HEK293 (cell line): ENCODE results near the gene CMTM1.

Experiments used
- CTCF ChIA-PET: fragments of 350-600 bp; formaldehyde crosslinking; extraction: SDS; loops from one replicate; lab custom pipeline; 2021; ENCODE audit warnings: antibody characterized with exemption; lab: Yijun Ruan, JAX
- POLR2A ChIA-PET: fragments of 300-600 bp; formaldehyde crosslinking; extraction: SDS; loops from one replicate; lab custom pipeline; 2020; ENCODE audit warnings: antibody characterized with exemption, inconsistent platforms; lab: Yijun Ruan, JAX
- H3K27ac ChIP-seq: fragments of 200-500 bp; sonication (Bioruptor generic); 2 replicates; pipeline ENCODE4 v1.5.1; 2014; ENCODE audit warnings: low read depth, low read length, control low read depth, inconsistent platforms; ENCODE audit errors: extremely low read depth
- H3K36me3 ChIP-seq, 2 experiments: fragments of 200-500 bp in 1 of 2; sonication (Bioruptor generic) in 1 of 2; 1 replicate in 1 of 2; 2 replicates in 1 of 2; pipeline ENCODE4 v1.5.1; 2014 to 2017; ENCODE audit warnings: inconsistent platforms in 2 of 2, low read length in 2 of 2; ENCODE audit not compliant: control insufficient read depth in 2 of 2, insufficient read depth in 1 of 2
- H3K4me1 ChIP-seq: fragments of 200-500 bp; sonication (Bioruptor generic); 2 replicates; pipeline ENCODE4 v1.5.1; 2014; ENCODE audit warnings: mild to moderate bottlenecking, low read length, inconsistent platforms; ENCODE audit not compliant: control insufficient read depth, insufficient read depth
- H3K4me3 ChIP-seq: 2 replicates; pipeline ENCODE4 v1.5.1; 2011; ENCODE audit warnings: low read depth, mild to moderate bottlenecking, control low read depth, low read length, moderate library complexity
- H3K9me3 ChIP-seq: fragments of 200-500 bp; sonication (Bioruptor generic); 2 replicates; pipeline ENCODE4 v1.5.1; 2014; ENCODE audit warnings: low read depth, low read length, inconsistent platforms; ENCODE audit not compliant: control insufficient read depth, insufficient read depth
- CTCF ChIP-seq: fragments of 450-650 bp; formaldehyde crosslinking; IDR thresholded peaks from 2 replicates; pipeline ENCODE4 v1.5.1; 2016; ENCODE audit warnings: missing biosample characterization, missing genetic modification characterization
- GLIS1 ChIP-seq: fragments of 450-650 bp; formaldehyde crosslinking; IDR thresholded peaks from 2 replicates; pipeline ENCODE4 v1.5.1; 2016; ENCODE audit warnings: missing biosample characterization, missing genetic modification characterization
- GLIS2 ChIP-seq: fragments of 450-650 bp; formaldehyde crosslinking; IDR thresholded peaks from 2 replicates; pipeline ENCODE4 v1.5.1; 2016; ENCODE audit warnings: missing biosample characterization, missing genetic modification characterization
- HOXC10 ChIP-seq: sonication (generic); formaldehyde crosslinking; IDR thresholded peaks from 2 replicates; pipeline ENCODE4 v1.8.1; 2023; ENCODE audit warnings: mild to moderate bottlenecking, missing genetic modification reagents
- KLF1 ChIP-seq: fragments of 450-650 bp; formaldehyde crosslinking; IDR thresholded peaks from 2 replicates; pipeline ENCODE4 v1.5.1; 2016; ENCODE audit warnings: missing biosample characterization, missing genetic modification characterization
- KLF8 ChIP-seq: fragments of 450-650 bp; formaldehyde crosslinking; IDR thresholded peaks from 2 replicates; pipeline ENCODE4 v1.5.1; 2016; ENCODE audit warnings: missing biosample characterization, missing genetic modification characterization
- MEIS1 ChIP-seq: sonication (generic); formaldehyde crosslinking; IDR thresholded peaks from 2 replicates; pipeline ENCODE4 v1.8.1; 2022; ENCODE audit warnings: missing genetic modification reagents, mild to moderate bottlenecking, borderline replicate concordance
- PATZ1 ChIP-seq: fragments of 450-650 bp; formaldehyde crosslinking; IDR thresholded peaks from 2 replicates; pipeline ENCODE4 v1.5.1; 2016; ENCODE audit warnings: missing biosample characterization, missing genetic modification characterization
- SALL2 ChIP-seq: fragments of 450-650 bp; formaldehyde crosslinking; IDR thresholded peaks from 2 replicates; pipeline ENCODE4 v1.5.0; 2017; ENCODE audit warnings: missing biosample characterization, mild to moderate bottlenecking, missing genetic modification characterization, borderline replicate concordance
- SP3 ChIP-seq: fragments of 450-650 bp; formaldehyde crosslinking; IDR thresholded peaks from 2 replicates; pipeline ENCODE4 v1.5.1; 2016; ENCODE audit warnings: missing biosample characterization, missing genetic modification characterization
- ZBTB10 ChIP-seq: fragments of 450-650 bp; formaldehyde crosslinking; IDR thresholded peaks from 2 replicates; pipeline ENCODE4 v1.5.1; 2016; ENCODE audit warnings: missing biosample characterization, missing genetic modification characterization
- ZBTB11 ChIP-seq: fragments of 450-650 bp; formaldehyde crosslinking; conservative IDR thresholded peaks from 2 replicates; pipeline ENCODE4 v1.5.1; 2016; ENCODE audit warnings: low read depth, missing biosample characterization, missing genetic modification characterization
- ZBTB7A ChIP-seq: fragments of 450-650 bp; formaldehyde crosslinking; IDR thresholded peaks from 2 replicates; pipeline ENCODE4 v1.5.1; 2016; ENCODE audit warnings: low read depth, missing biosample characterization, missing genetic modification characterization
- ZNF133 ChIP-seq: fragments of 450-650 bp; formaldehyde crosslinking; IDR thresholded peaks from 2 replicates; pipeline ENCODE4 v1.5.1; 2016; ENCODE audit warnings: missing biosample characterization, missing genetic modification characterization
- ZNF24 ChIP-seq: fragments of 450-650 bp; formaldehyde crosslinking; IDR thresholded peaks from 2 replicates; pipeline ENCODE4 v1.5.1; 2016; ENCODE audit warnings: missing biosample characterization, missing genetic modification characterization
- ZNF292 ChIP-seq: fragments of 450-650 bp; formaldehyde crosslinking; IDR thresholded peaks from 2 replicates; pipeline ENCODE4 v1.5.1; 2016; ENCODE audit warnings: low read depth, missing biosample characterization, missing genetic modification characterization, borderline replicate concordance
- ZNF341 ChIP-seq: fragments of 450-650 bp; formaldehyde crosslinking; IDR thresholded peaks from 2 replicates; pipeline ENCODE4; 2016; ENCODE audit warnings: low read depth, missing biosample characterization, missing genetic modification characterization
- ZNF544 ChIP-seq: fragments of 450-650 bp; formaldehyde crosslinking; IDR thresholded peaks from 2 replicates; pipeline ENCODE4 v1.5.0; 2017; ENCODE audit warnings: missing biosample characterization, missing genetic modification characterization
- ZNF561 ChIP-seq: fragments of 450-650 bp; IDR thresholded peaks from 2 replicates; pipeline ENCODE4 v1.5.1; 2018; ENCODE audit warnings: missing biosample characterization, missing genetic modification characterization, borderline replicate concordance
- ZNF76 ChIP-seq: fragments of 450-650 bp; formaldehyde crosslinking; IDR thresholded peaks from 2 replicates; pipeline ENCODE4; 2016; ENCODE audit warnings: low read depth, missing biosample characterization, missing genetic modification characterization, borderline replicate concordance
- ZNF777 ChIP-seq: fragments of 450-650 bp; formaldehyde crosslinking; IDR thresholded peaks from 2 replicates; pipeline ENCODE4 v1.5.1; 2017; ENCODE audit warnings: missing biosample characterization, missing genetic modification characterization, borderline replicate concordance
- ZNF785 ChIP-seq: fragments of 450-650 bp; formaldehyde crosslinking; IDR thresholded peaks from 2 replicates; pipeline ENCODE4 v1.5.1; 2016; ENCODE audit warnings: missing biosample characterization, missing genetic modification characterization

The CMTM1 gene

GRCh38 chr16:66604376-66605176 lies 38.3 kb downstream of the CMTM1 start, which contains the start of gene CMTM3:
TSS of gene CMTM3 (plus strand) at chr16:66604704. CDS start at chr16:66604806, 102 bp downstream.
- Histone ChIP-seq H3K9me3 (no peaks in the 10 kb centered on the region), H3K27ac (peak within 1 kb of the TSS; percentile 80), H3K4me1 (no peaks in the 10 kb centered on the region), H3K4me3 (peak within 1 kb of the TSS; percentile 69), H3K36me3 (peaks cover 0 to 10% of the 10 kb centered on the region in 2 experiments; a peak in 1 of 3 replicates)
- ChIA-PET POLR2A (interaction anchor here (1.0 kb wide), 1 partner anchor 239 kb away, joined by 3 read pairs; no protein-coding TSS in a partner anchor), CTCF (interaction anchor here (0.6 to 1.5 kb wide), 4 partner anchors 62 to 200 kb away, joined by 3 to 9 read pairs (median 4); no protein-coding TSS in a partner anchor)
- TF ChIP-seq PATZ1 = peak; percentile 73
- 0 out of 2 replicates have a peak, but pooled peaks have one; percentile 5 for TF ChIP-seq ZBTB11
- no peak for TF ChIP-seq MEIS1 (CRISPR knock-in tag)
- TF ChIP-seq ZNF561 (tag by site-specific recombination) = peak; percentile 92; the same call in 1 of the 2 replicates
- no peak for TF ChIP-seq ZNF544 (tag by site-specific recombination)
- TF ChIP-seq ZNF777 (tag by site-specific recombination) = peak; percentile 65; the same call in 1 of the 2 replicates
- TF ChIP-seq SALL2 (tag by site-specific recombination) = no peak
- peak; percentile 79 for TF ChIP-seq SP3 (tag by site-specific recombination)
- TF ChIP-seq CTCF (tag by site-specific recombination) = peak; percentile 48
- 0 out of 2 replicates have a peak, but pooled peaks have one; percentile 12 for TF ChIP-seq ZNF24
- TF ChIP-seq ZBTB10 (tag by site-specific recombination) = peak; percentile 59; the same call in 1 of the 2 replicates
- no peak for TF ChIP-seq HOXC10 (CRISPR knock-in tag)
- TF ChIP-seq ZBTB7A (tag by site-specific recombination) = peak; percentile 48; the same call in 1 of the 2 replicates
- no peak for TF ChIP-seq ZNF292
- peak; percentile 33; the same call in 1 of the 2 replicates for TF ChIP-seq GLIS2 (tag by site-specific recombination)
- TF ChIP-seq ZNF133 (tag by site-specific recombination) = no peak
- peak; percentile 71; the same call in 1 of the 2 replicates for TF ChIP-seq ZNF785 (tag by site-specific recombination)
- 0 out of 2 replicates have a peak, but pooled peaks have one; percentile 11 for TF ChIP-seq KLF8 (tag by site-specific recombination)
- TF ChIP-seq GLIS1 (tag by site-specific recombination) = peak; percentile 25; the same call in 1 of the 2 replicates
- 0 out of 2 replicates have a peak, but pooled peaks have one; percentile 5 for TF ChIP-seq KLF1 (tag by site-specific recombination)
- TF ChIP-seq ZNF76 (tag by site-specific recombination) = 0 out of 2 replicates have a peak, but pooled peaks have one; percentile 3
- peak; percentile 76 for TF ChIP-seq ZNF341 (tag by site-specific recombination)
- TF ChIP-seq, all 188 proteins: peak for 16
